Cardiac muscle cell (in vitro differentiated cells and primary cell): Measurements from ENCODE around the gene SPRED3. TPM values are rescaled to one million over a fixed set of nuclear protein-coding genes. Genes with fewer than 3 reads are reported as not detected.

ENCODE experiments used
- DNase-seq, 2 donors: peaks; one replicate each; pipeline versions ENCODE4 v3.0.0 to v3.0.0-alpha.2; 2010 to 2017; ENCODE audit warnings: low read depth in 1 of 2, low spot score in 1 of 2
- H3K27ac ChIP-seq: fragments of 200-600 bp; sonication (generic); 2 replicates; pipeline ENCODE4 v1.5.1; 2016
- H3K27me3 ChIP-seq: fragments of 200-600 bp; sonication (generic); 2 replicates; pipeline ENCODE4 v1.6.0; 2016; ENCODE audit warnings: control low read depth
- H3K36me3 ChIP-seq: fragments of 200-600 bp; sonication (generic); 2 replicates; pipeline ENCODE4 v1.5.1; 2016; ENCODE audit warnings: control low read depth
- H3K4me1 ChIP-seq: fragments of 200-600 bp; sonication (generic); 2 replicates; pipeline ENCODE4 v1.8.1; 2017; ENCODE audit warnings: low read depth, mild to moderate bottlenecking, mixed run types
- H3K4me3 ChIP-seq: fragments of 200-600 bp; sonication (generic); 2 replicates; pipeline ENCODE4 v1.5.1; 2016; ENCODE audit warnings: mild to moderate bottlenecking
- H3K9me3 ChIP-seq: fragments of 200-600 bp; sonication (generic); 2 replicates; pipeline ENCODE4 v1.5.1; 2017; ENCODE audit warnings: low read depth, mild to moderate bottlenecking, control low read depth
- polyA plus RNA-seq: library from polyadenylated mRNA; unstranded; fragments of >200 nt; fragmentation: Nextera tagmentation; extraction: Ambion mirVana; gene quantifications from 2 replicates; pipeline ENCODE4 v1.2.1, GENCODE V29; 2016
- total RNA-seq: library from RNA; depleted of rRNA; stranded (reverse); fragments of >200 nt; gene quantifications from 2 replicates; pipeline ENCODE4 v1.2.3, GENCODE V29; 2016
- TF ChIP-seq, protein P1 (sequence below): IDR thresholded peaks from 2 replicates; pipeline ENCODE4 v1.5.1; 2012; ENCODE audit warnings: low read depth, mild to moderate bottlenecking, low read length

SPRED3 gene
- total and polyA plus RNA-seq, 2 experiments from 2014 or later: 1.3 to 2.6 TPM

DNA sequence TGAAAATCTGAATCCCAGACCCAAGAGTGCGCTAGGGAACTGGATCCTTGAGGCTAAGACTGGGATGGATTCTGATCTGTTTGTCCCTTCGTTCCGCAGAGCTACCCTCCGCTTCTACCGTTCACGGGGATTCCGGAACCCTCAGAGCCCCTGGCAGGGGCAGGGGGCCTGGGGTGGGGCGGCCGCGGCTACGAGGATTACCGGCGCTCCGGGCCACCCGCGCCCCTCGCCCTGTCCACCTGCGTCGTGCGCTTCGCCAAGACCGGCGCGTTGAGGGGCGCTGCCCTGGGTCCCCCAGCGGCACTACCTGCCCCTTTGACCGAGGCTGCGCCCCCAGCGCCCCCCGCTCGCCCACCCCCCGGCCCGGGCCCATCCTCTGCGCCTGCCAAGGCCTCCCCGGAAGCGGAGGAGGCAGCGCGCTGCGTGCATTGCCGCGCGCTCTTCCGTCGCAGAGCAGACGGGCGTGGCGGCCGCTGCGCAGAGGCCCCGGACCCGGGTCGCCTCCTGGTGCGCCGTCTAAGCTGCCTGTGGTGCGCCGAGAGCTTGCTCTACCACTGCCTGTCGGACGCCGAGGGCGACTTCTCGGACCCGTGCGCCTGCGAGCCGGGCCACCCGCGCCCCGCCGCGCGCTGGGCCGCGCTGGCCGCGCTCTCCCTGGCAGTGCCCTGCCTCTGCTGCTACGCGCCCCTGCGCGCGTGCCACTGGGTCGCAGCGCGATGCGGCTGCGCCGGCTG is 7.1 kb downstream of the SPRED3 start:
- Histone ChIP-seq H3K27ac (no peak overlapping the region), H3K9me3 (no peaks in the 10 kb centered on the region), H3K36me3 (no peaks in the 10 kb centered on the region), H3K4me1 (no peaks in the 10 kb centered on the region), H3K4me3 (no peak overlapping the region), H3K27me3 (no peaks in the 10 kb centered on the region)
- TF ChIP-seq, protein P1, sequence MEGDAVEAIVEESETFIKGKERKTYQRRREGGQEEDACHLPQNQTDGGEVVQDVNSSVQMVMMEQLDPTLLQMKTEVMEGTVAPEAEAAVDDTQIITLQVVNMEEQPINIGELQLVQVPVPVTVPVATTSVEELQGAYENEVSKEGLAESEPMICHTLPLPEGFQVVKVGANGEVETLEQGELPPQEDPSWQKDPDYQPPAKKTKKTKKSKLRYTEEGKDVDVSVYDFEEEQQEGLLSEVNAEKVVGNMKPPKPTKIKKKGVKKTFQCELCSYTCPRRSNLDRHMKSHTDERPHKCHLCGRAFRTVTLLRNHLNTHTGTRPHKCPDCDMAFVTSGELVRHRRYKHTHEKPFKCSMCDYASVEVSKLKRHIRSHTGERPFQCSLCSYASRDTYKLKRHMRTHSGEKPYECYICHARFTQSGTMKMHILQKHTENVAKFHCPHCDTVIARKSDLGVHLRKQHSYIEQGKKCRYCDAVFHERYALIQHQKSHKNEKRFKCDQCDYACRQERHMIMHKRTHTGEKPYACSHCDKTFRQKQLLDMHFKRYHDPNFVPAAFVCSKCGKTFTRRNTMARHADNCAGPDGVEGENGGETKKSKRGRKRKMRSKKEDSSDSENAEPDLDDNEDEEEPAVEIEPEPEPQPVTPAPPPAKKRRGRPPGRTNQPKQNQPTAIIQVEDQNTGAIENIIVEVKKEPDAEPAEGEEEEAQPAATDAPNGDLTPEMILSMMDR: no peak
- DNase-seq: no peak

DNA sequence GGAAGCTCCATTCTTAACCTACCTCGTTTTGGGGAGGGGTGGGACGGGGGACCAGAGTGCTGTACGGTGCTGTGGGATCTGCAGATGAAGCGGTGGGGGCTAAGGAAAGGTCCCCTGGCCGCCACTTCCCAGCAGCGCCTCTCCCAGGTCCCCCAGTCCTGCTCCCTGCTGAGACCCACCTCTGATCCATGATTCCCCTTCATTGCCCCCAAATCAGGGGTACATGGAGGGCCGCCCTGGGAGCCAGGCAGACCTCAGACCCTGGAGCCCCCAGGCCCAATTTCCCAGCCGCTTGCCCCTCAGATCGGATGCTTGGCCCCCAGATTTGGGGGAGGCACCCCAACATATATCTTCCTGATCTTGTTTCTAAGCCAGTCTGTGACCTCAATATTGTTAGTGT is 10.6 kb downstream of the SPRED3 start:
- Histone ChIP-seq H3K4me1 (no peaks in the 10 kb centered on the region), H3K36me3 (no peaks in the 10 kb centered on the region), H3K4me3 (no peak overlapping the region), H3K27ac (no peak overlapping the region), H3K27me3 (no peaks in the 10 kb centered on the region), H3K9me3 (no peaks in the 10 kb centered on the region)
- no peak for DNase-seq
- TF ChIP-seq, protein P1: no peak

DNA sequence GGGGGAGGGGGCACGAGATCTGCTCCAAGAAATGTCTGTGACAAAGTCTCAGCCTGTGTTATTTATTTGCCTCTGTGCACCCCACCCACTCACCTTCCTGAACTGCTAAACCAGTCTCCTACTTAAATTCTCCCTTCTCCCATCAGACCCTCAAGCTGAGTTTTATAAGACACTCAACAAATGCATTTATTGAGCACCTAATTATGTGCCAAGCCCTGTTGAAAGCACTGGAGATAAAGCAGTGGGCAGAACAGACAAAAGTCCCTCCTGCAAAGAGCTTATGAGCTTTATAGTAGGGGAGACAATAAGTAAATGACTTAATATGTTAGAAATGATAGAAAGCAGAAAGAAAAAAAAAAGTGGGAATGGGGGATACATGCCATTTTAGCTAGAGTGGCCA is 11.0 kb downstream of the SPRED3 start:
- TF ChIP-seq, protein P1: no peak
- no peak for DNase-seq
- H3K9me3 ChIP-seq: no peaks in the 10 kb centered on the region
- no peaks in the 10 kb centered on the region for H3K27me3 ChIP-seq
- H3K4me1 ChIP-seq: no peaks in the 10 kb centered on the region
- no peak overlapping the region for H3K27ac ChIP-seq
- H3K4me3 ChIP-seq: no peak overlapping the region
- H3K36me3 ChIP-seq: no peaks in the 10 kb centered on the region

DNA sequence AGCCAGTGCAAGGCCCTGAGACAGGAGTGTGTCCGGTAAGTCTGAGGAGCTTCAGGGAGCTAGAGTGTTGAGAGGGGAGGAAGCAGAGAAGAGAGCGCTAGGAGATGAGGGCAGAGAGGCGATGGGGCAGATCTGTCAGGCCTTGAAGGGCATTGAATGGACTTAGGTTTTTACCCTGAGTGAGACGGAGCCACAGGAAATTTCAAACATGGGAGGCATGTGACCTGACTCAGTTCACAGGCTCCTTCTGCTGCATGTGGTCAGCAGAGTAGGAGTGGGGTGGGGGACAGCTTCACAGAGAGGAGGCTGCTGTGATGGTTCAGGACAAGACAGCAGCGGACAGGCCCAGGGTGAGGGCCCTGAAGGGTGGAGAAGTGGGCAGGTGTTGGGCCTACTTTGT is 11.9 kb downstream of the SPRED3 start:
- TF ChIP-seq, protein P1: no peak

DNA sequence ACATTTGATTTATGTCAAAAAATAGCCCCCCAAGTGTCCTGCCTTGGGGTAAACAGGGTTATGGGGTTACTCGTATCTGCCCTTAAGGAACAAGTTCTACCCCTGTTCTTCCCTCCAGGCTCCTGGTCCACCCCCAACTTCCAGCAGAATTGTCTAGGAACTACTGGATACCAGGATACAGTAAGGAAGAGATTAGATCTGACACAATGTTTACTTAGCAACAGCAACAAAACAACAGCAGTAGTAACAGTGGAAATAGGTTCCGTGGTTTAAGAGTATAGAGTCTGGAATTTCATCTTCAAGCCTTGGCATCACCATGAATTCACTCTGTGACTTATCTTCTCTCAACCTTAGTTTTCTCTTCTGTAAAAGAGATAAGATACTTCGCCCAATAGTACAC is 12.7 kb downstream of the SPRED3 start:
- H3K27ac ChIP-seq: no peak overlapping the region
- TF ChIP-seq, protein P1: no peak
- H3K27me3 ChIP-seq: no peaks in the 10 kb centered on the region
- H3K4me3 ChIP-seq: no peak overlapping the region
- no peaks in the 10 kb centered on the region for H3K4me1 ChIP-seq
- H3K36me3 ChIP-seq: no peaks in the 10 kb centered on the region
- H3K9me3 ChIP-seq: no peaks in the 10 kb centered on the region
- DNase-seq: peak in 1 of 2 donors; percentile 48

More for the DNA sequence above, 11.9 kb downstream of the SPRED3 start:
- Histone ChIP-seq H3K27ac (no peak overlapping the region), H3K36me3 (no peaks in the 10 kb centered on the region), H3K9me3 (no peaks in the 10 kb centered on the region), H3K27me3 (no peaks in the 10 kb centered on the region), H3K4me1 (no peaks in the 10 kb centered on the region), H3K4me3 (no peak overlapping the region)
- no peak for DNase-seq
